GM18511 (cell line): Measurements from ENCODE around the gene CD247.

ENCODE experiments used
- ATAC-seq: cut with Tn5 transposase; IDR thresholded peaks from one replicate; pipeline ENCODE4 v1.9.1; 2021; ENCODE audit warnings: mild to moderate bottlenecking, moderate library complexity; ENCODE audit not compliant: unreplicated experiment

Gene CD247

GRCh38 chr1:167489571-167490340 is 28.6 kb downstream of the CD247 start:
- ATAC-seq: no peak

- ATAC-seq: no peak
Measured at GRCh38 chr1:167488786-167489185, 29.5 kb downstream of the CD247 start.

GRCh38 chr1:167487614-167488013 is 30.7 kb downstream of the CD247 start:
- ATAC-seq: no peak

GRCh38 chr1:167486090-167486824 is 32.1 kb downstream of the CD247 start:
- ATAC-seq: no peak

GRCh38 chr1:167484726-167485502 is 33.4 kb downstream of the CD247 start:
- ATAC-seq: no peak

- no peak for ATAC-seq
Measured at GRCh38 chr1:167483790-167484189, 34.5 kb downstream of the CD247 start.

- ATAC-seq: no peak
Measured at GRCh38 chr1:167482184-167482583, 36.1 kb downstream of the CD247 start.

GRCh38 chr1:167479331-167479979 is 38.9 kb downstream of the CD247 start:
- no peak for ATAC-seq

- no peak for ATAC-seq
Measured at GRCh38 chr1:167477986-167478385, 40.3 kb downstream of the CD247 start.

- no peak for ATAC-seq
Measured at GRCh38 chr1:167476061-167476460, 42.3 kb downstream of the CD247 start.

GRCh38 chr1:167474191-167474641 is 44.1 kb downstream of the CD247 start:
- ATAC-seq: no peak

- ATAC-seq: no peak
Measured at GRCh38 chr1:167473761-167474160, 44.6 kb downstream of the CD247 start.

- ATAC-seq: no peak
Measured at GRCh38 chr1:167472752-167473521, 45.4 kb downstream of the CD247 start.

- no peak for ATAC-seq
Measured at GRCh38 chr1:167471568-167471967, 46.8 kb downstream of the CD247 start.

GRCh38 chr1:167469280-167469965 is 48.9 kb downstream of the CD247 start:
- ATAC-seq: no peak

GRCh38 chr1:167467752-167468151 is 50.6 kb downstream of the CD247 start:
- ATAC-seq: no peak

GRCh38 chr1:167467126-167467710 is 51.1 kb downstream of the CD247 start:
- ATAC-seq: no peak

GRCh38 chr1:167465743-167466142 is 52.6 kb downstream of the CD247 start:
- no peak for ATAC-seq

GRCh38 chr1:167465018-167465417 is 53.3 kb downstream of the CD247 start:
- no peak for ATAC-seq
